Ascending aorta (tissue), 2 donors: Measurements from ENCODE around the gene CIB4. TPM values are rescaled to one million over a fixed set of nuclear protein-coding genes. Genes with fewer than 3 reads are reported as not detected.

ENCODE experiments used
- DNase-seq, 2 donors: peaks; one replicate each; pipeline ENCODE4 v3.0.0-alpha.2; 2019; ENCODE audit warnings: low spot score in 2 of 2
- H3K27ac ChIP-seq, 2 donors: fragments of 200-600 bp; sonication (generic); one replicate each; pipeline ENCODE4 v1.5.1; 2016 to 2017; ENCODE audit warnings: mild to moderate bottlenecking in 1 of 2
- H3K27me3 ChIP-seq: fragments of 200-600 bp; sonication (generic); one replicate; pipeline ENCODE4 v1.5.1; 2017
- H3K36me3 ChIP-seq, 2 donors: fragments of 200-600 bp; sonication (generic); one replicate each; pipeline ENCODE4 v1.5.1; 2016
- H3K4me1 ChIP-seq, 2 donors: fragments of 200-600 bp; sonication (generic); one replicate each; pipeline ENCODE4 v1.5.1; 2016 to 2017; ENCODE audit warnings: mild to moderate bottlenecking in 1 of 2
- H3K4me3 ChIP-seq, 2 donors: fragments of 200-600 bp; sonication (generic); one replicate each; pipeline ENCODE4 v1.5.1; 2016 to 2017; ENCODE audit warnings: mild to moderate bottlenecking in 1 of 2
- H3K9me3 ChIP-seq, 2 donors: fragments of 200-600 bp; sonication (generic); one replicate each; pipeline ENCODE4 v1.5.1; 2016
- intact Hi-C: fragments of 100-400 bp; cut with DNase I; formaldehyde crosslinking; loops from one replicate; pipeline ENCODE4 v1.15.1; 2023
- total RNA-seq: library from RNA; depleted of rRNA; stranded (reverse); fragments of >200 nt; gene quantifications from one replicate; pipeline ENCODE4 v1.1.0, GENCODE V29; 2016
- TF ChIP-seq, protein P1 (sequence below), 3 experiments: fragments of 200-600 bp in 2 of 3; fragments of 450-650 bp in 1 of 3; sonication (generic) in 2 of 3; IDR thresholded peaks; one replicate each; pipeline ENCODE4 v1.5.1; 2016 to 2019; ENCODE audit warnings: antibody characterized with exemption in 3 of 3, mild to moderate bottlenecking in 1 of 3, moderate library complexity in 1 of 3

CIB4 gene
- total RNA-seq, 1 donor from 2014 or later = not detected

DNA sequence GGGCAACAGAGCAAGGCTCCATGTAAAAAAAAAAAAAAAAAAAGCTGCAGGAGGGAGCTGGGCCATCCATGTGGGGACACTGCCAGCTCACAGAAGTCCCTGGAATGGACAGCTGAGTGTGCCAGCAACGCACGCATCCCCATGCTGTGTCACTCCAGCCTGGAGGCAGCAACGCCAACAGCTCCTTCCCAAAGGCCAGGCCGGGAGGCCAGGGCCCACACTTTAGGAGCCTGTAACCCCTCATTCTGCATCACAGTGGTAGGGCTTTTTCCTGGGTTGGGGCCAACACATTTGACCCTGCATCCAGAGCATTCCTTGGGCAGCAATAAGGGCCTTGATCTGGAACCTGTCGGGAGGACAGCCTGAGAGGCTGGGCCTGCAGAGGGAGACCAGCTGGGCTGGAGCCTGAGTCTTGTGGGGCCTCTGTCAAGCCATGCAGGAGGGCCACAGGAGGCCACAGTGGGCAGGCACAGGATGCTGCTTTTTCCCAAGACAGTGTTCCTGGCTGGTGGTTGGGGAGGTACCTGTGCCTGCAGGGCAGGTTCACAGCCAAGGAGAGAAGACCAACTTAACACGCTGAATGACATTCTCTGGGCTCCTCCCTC is 34.6 kb upstream of the CIB4 start:
- peak in 1 of 2 donors; percentile 47 for DNase-seq
- H3K36me3 ChIP-seq = no peaks in the 10 kb centered on the region
- intact Hi-C loops = no loop called here
- H3K4me3 ChIP-seq = no peak overlapping the region
- TF ChIP-seq, protein P1, sequence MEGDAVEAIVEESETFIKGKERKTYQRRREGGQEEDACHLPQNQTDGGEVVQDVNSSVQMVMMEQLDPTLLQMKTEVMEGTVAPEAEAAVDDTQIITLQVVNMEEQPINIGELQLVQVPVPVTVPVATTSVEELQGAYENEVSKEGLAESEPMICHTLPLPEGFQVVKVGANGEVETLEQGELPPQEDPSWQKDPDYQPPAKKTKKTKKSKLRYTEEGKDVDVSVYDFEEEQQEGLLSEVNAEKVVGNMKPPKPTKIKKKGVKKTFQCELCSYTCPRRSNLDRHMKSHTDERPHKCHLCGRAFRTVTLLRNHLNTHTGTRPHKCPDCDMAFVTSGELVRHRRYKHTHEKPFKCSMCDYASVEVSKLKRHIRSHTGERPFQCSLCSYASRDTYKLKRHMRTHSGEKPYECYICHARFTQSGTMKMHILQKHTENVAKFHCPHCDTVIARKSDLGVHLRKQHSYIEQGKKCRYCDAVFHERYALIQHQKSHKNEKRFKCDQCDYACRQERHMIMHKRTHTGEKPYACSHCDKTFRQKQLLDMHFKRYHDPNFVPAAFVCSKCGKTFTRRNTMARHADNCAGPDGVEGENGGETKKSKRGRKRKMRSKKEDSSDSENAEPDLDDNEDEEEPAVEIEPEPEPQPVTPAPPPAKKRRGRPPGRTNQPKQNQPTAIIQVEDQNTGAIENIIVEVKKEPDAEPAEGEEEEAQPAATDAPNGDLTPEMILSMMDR (IDR thresholded peaks at IDR 0.05) = no peak
- H3K4me1 ChIP-seq = no peaks in the 10 kb centered on the region
- H3K27me3 ChIP-seq = no peaks in the 10 kb centered on the region
- no peaks in the 10 kb centered on the region for H3K9me3 ChIP-seq
- H3K27ac ChIP-seq = no peak overlapping the region

DNA sequence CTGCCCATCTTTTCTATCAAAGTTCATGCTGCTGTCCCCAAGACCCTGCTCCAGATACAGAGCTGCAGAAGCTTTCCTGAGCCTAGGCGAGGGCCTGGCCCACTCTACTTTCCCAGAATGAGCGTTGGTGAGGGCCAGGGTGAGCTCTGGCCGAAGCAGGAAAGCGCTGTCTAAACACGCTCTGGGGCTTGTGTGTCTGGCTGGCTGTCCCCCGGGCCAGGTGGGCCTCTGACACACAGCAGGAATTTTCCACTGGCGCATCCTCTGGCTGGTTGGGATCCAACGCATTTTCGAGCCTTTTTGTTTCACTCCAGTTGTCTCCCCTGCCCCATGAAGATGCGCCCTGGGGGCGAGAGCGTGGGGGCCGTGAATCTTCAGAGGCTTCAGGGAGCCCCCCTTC is 33.6 kb upstream of the CIB4 start:
- Histone ChIP-seq H3K27me3 (no peaks in the 10 kb centered on the region), H3K4me1 (no peaks in the 10 kb centered on the region), H3K4me3 (no peak overlapping the region), H3K36me3 (no peaks in the 10 kb centered on the region), H3K9me3 (no peaks in the 10 kb centered on the region), H3K27ac (no peak overlapping the region)
- peak in 1 of 2 donors; percentile 31 for DNase-seq
- intact Hi-C loops = no loop called here
- TF ChIP-seq, protein P1 (IDR thresholded peaks at IDR 0.05) = no peak

DNA sequence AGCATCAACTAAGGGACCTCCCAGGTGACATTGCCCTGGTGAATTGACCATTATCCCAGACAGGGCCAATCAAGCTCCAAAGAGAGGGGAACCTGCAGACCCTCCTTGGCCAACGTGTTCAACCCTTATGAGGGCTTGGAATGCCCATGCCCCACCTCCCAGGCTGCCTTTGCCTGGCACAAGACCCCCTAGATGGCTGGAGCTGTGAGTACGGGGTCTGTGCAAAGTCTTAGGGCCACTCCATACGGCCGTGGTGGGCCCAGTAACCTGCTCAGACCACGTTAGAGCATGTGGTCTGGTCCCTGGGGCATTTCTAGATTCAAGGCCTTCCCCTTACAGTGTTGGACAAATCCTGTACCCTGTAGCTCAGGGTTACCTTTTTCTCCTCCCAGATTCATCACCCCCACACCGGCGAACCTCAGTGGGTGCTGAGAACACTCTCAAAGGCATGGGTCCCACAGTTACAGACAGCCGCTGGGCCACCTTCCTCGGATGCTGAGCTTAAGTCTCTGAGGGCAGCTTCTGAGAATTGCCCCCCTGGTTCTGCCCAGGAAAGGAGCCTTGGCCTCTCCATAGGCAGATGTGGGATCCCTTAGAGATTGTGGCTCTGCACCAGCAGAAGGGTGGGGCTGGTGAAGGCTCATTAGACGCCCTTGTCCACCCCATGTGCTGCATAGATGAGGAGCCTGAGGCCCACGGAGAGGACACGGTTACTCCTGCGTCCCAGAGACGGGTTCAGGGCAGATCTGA is 33.0 kb upstream of the CIB4 start:
- intact Hi-C loops = no loop called here
- Histone ChIP-seq H3K4me1 (no peaks in the 10 kb centered on the region), H3K9me3 (no peaks in the 10 kb centered on the region), H3K27ac (no peak overlapping the region), H3K27me3 (no peaks in the 10 kb centered on the region), H3K4me3 (no peak overlapping the region), H3K36me3 (no peaks in the 10 kb centered on the region)
- TF ChIP-seq, protein P1 (IDR thresholded peaks at IDR 0.05) = no peak
- peak in 1 of 2 donors; percentile 52 for DNase-seq

DNA sequence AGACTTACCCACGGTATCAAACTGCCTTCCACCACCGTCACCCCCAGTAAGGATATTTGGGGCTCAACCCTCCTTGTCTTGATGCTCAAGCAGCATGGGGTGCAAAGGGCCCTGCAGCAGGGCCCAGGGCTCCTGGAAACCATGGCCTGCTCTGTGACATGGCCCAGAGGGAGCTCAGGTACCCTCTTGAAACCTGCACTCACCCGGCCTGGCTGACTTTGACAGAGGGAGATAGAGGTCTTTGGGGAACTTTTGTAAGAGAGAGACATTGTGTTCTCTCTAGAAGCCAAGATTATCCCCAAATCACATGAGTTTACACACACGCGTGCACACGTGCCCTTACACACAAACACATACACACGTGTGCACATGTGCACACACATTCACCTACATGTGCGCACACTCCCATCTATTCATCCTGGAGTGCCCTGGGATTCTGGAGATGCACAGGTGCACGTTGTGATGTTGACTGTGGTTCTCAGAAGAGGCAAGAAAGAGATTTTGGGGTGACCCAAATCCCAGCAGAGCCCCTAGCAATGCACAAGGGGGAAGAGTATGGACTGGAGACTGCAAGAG is 31.7 kb upstream of the CIB4 start:
- intact Hi-C loops = no loop called here
- no peaks in the 10 kb centered on the region for H3K27me3 ChIP-seq
- H3K9me3 ChIP-seq = no peaks in the 10 kb centered on the region
- no peaks in the 10 kb centered on the region for H3K36me3 ChIP-seq
- TF ChIP-seq, protein P1 (IDR thresholded peaks at IDR 0.05) = no peak
- no peak overlapping the region for H3K27ac ChIP-seq
- peak in 1 of 2 donors; percentile 53 for DNase-seq
- H3K4me3 ChIP-seq = no peak overlapping the region
- no peaks in the 10 kb centered on the region for H3K4me1 ChIP-seq

DNA sequence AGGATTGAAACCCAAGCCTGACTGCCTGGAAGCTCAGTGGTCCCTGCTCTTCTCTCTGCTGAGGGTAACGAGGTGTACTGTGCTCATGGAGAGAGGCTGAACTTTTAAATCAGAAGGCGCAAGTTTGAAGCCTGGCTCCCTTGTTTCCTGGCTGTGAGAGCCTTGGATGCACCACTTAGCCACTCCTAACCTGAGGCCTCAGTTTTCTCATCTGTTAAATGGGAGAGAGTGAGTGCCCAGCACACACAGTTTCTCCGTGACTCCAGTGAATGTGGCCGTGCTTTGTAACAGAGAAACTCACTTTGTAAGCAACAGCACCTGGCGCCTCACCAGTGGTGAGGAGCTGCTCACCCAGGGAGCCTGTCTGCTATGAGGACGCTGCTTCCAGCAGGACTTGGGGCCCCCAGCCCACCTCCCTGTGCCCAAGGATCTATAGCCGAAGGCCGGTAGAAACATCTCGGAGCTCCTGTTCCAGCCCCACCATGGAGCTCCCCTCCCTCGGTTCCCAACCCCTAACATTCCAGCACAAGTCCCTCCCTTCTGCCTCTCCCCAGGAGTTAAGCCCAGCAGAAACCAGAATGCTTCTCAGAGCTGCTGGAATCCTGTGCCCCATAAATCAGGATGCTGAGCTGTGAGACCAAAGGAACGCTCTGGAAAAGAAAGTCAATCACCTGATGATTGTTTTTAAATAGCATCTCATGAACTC is 31.1 kb upstream of the CIB4 start:
- Histone ChIP-seq H3K9me3 (no peaks in the 10 kb centered on the region), H3K4me1 (no peaks in the 10 kb centered on the region), H3K36me3 (no peaks in the 10 kb centered on the region), H3K27me3 (no peaks in the 10 kb centered on the region), H3K4me3 (no peak overlapping the region), H3K27ac (no peak overlapping the region)
- peak in 1 of 2 donors; percentile 37 for DNase-seq
- TF ChIP-seq, protein P1 (IDR thresholded peaks at IDR 0.05) = no peak
- intact Hi-C loops = no loop called here
